ENCODE data around the gene PTPA.
"Not testable (repeated sequence)": the region's sequence is repeated elsewhere in the genome, so short reads cannot be mapped to it uniquely, and the experiment has no call there.

PTPA gene

DNA sequence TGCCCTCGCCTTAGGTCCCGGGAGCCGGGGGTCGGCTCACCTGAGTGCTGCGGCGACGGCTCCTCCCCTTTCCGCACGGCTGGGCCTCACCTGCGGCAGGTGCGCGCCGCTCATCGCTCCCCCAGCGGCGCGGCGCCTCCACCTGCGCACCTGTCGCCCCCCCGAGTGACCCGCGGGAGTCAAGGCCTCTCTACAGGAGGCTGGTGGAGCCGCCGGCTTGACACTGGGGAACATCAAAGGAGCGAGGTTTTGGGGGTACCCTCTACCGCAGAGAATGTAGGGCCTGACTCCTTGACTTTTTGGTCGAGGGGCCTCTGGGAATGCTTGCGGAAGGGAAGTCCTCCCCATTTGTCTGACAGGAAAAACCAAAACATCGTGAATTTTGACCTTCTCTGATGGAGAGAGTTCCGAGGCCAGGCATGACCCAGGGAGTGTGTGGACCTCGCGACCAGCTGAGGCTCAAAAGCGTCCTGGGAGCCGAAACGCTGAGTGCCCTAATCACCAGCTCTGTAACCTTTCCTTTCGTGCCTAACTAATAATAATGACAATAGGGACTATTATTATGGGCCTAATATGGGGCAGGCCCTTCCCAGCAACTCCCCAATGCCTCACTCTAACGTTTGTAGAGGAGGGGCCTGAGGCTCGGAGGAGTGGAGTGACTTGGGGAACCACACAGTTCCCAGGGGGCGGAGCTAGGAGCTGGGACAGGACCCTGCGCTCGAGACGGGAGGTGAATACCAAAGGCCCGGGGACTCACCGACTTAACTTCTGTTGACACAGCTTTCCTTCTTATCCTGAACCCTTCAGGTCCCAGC lies 67.6 kb downstream of the PTPA start:
- DNase-seq = peak; percentile 88

GRCh38 chr9:129181246-129181645 lies 70.0 kb downstream of the PTPA start:
- no peak for DNase-seq

DNA sequence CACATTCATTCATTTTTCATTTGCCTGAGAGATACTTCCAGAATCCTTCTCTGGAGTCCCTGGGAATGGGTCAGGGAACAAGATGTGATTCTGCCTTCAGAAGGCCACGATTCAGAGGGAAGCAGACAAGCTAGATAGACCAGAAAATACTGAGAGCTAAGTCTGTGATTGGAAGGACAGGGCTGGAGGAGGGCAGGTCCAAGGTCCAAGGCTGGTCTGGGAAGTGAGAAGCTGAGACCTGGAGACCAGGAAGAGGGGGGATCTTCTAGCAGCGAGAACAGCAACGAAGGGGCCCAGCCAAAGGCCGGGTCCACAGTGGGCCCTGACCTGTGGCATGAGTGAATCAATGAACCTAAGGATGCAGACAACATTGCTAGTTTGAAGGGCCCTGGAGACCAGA lies 70.9 kb downstream of the PTPA start:
- DNase-seq = no peak

DNA sequence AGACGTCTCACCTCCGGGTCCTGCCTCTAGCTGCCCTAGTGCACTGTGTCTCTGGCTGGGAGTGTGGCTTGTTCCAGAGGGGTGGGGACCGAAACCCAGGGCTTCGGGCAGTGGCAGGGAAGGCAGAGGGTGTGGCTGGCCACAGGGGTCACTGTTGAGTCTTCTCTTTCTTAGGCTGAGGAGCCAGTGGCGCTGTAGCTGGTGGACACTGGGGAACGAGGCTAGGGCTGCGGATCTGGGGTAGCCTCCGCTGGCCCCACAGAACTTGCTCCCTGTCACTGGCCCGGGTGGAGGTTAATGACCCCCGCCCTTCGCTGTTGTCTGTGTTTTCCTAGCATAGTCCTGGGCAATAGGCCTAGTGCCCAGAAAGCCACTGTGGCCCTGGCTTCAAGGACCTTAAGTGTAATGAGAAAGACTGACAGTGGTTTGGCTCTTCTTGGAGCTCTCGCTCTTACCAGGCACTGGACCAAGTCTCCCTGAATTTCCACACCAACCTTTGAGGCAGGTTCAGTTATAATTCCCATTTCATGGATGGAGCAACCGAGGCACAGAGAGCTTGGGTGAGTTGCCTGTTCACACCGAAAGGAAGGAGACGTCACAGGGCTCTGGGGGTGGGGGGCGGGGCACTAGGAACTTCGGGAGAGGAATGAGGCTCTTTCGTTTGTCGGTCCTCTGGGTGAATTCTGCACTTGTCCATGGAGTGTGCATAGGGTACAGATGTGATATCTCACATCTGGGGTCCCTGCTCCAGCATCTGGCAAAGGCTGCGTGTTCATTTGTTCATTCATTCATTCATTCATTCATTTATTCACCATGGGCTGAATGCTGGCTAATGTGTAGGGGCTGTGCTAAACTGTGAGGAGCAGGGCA lies 71.6 kb downstream of the PTPA start:
- DNase-seq = no peak

- DNase-seq = no peak
Observed at GRCh38 chr9:129183495-129184218, 72.4 kb downstream of the PTPA start.

DNA sequence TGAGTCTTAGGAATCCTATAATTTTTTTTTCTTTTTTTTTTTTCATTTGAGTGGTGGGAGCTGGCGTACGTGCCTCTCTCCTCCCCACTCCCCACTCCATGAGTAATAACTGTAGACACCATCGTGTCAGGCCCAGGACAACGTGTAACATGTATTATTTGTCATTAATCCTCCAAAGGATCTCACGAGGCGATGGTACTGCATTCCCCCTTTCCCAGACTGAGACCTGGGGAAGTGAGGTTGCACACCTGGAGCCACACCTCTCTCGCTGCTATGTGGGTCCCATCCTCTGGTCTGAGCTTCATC lies 73.0 kb downstream of the PTPA start:
- DNase-seq = no peak

GRCh38 chr9:129184596-129185122 lies 73.4 kb downstream of the PTPA start:
- DNase-seq = no peak

DNA sequence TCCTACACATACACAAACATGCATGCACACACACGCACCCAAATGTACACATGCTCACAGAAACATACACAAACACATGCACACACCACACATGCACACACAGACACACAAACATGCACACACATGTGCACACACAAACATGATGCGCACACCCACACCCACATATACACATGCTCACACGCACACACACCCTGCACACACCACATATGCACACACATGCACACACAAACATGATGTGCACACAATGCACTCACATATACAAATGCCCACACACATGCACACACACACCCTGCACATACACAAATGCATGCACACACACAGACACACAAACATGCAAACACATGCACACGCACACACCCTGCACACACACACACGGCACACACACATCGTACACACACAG lies 74.2 kb downstream of the PTPA start:
- no peak for DNase-seq

DNA sequence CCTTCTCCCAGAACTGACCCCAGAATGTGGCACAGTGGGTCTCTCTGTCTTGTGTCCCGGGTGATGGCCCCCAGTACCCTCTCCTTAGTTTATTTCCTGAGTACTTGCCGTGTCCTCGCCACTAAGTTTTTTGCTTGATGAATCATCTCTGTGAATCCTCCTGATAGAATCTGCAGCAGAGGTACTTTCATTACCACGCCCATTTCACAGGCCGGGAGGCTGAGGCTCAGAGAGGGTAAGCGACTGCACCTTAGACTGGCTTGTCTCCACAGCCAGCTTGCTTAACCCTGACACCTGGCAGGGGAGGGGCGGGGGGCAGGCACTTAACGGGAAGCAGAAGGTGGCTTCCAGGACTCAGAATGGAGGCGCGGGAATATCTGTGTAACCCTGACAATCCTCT lies 74.8 kb downstream of the PTPA start:
- DNase-seq = no peak

- no peak for DNase-seq
Observed at GRCh38 chr9:129187042-129187441, 75.8 kb downstream of the PTPA start.

GRCh38 chr9:129189971-129190370 lies 78.8 kb downstream of the PTPA start:
- not testable (repeated sequence) for DNase-seq

DNA sequence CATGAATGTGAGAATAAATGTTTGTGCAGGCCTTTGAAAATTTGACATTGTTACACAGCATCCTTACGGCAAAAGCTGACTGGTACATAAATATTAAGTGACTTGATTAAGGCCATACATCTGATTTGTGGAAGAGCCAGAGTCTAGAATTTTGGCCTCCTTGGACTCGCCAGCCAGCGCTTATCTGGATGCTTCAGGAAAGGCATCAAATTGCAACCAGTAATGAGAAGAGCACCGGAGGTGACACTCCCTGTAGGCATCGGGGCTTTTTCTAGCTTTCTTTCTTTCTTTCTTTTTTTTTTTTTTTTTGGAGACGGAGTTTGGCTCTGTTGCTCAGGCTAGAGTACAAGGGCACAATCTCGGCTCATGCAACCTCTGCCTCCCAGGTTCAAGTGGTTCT lies 80.0 kb downstream of the PTPA start:
- DNase-seq = no peak

DNA sequence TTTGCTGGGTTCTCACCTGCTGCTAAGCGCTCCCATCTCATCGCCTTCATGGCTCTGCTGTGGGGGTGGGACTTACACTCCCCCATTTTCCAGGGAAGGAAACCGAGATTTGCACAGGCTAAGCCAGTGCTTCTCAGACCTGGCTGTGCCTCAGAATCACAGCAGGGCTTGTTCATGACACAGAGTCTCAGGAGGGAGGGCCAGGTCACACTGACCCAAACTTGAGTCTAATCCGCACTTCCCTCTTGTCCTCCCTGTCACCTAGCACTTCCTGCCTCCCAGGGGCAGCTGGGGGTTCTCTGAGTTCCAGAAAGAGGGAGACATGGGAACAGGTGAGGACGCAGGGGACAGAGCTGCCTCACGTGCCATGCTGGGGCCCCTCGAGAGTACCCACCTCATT lies 82.4 kb downstream of the PTPA start:
- DNase-seq = no peak

GRCh38 chr9:129194221-129194620 lies 83.0 kb downstream of the PTPA start:
- DNase-seq = no peak

GRCh38 chr9:129195606-129196005 lies 84.4 kb downstream of the PTPA start:
- no peak for DNase-seq

- not testable (repeated sequence) for DNase-seq
Observed at GRCh38 chr9:129197045-129197444, 85.8 kb downstream of the PTPA start.

DNA sequence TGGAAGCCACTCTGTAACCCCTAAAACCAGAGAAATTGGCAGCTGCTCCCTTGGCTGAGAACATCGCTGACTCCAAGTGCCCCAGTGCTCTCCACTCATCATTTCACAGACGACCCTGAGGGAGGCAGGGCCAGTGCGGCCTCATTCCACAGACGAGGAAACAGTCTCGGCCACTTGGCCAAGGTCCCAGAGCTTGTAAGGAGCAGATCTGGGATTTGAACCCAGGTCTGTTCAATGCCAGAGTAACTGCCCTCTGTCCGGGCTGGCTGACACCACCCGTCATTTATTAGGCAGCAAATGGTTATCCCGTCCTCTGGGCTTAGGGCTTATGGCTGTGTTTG lies 86.7 kb downstream of the PTPA start:
- DNase-seq = no peak

All from DMS79 (cell line).